IMR-90 (cell line): ENCODE measurements around the gene NELL1. TPM values are rescaled to one million over a fixed set of nuclear protein-coding genes. Genes with fewer than 3 reads are reported as not detected.

Source experiments
- ATAC-seq: fragments of 200-7000 bp; cut with Tn5 transposase; 2 replicates; pipeline ENCODE4 v1.9.1; 2020; ENCODE audit warnings: low read depth, mild to moderate bottlenecking, moderate library complexity
- BruUV-seq: library from RNA; stranded (reverse); fragments of 400-500 nt; replicated peaks from 2 replicates; lab custom pipeline; 2021; lab: Mats Ljungman, UMichigan
- CTCF ChIA-PET: fragments of 300-600 bp; formaldehyde crosslinking; extraction: SDS; loops from one replicate; lab custom pipeline; 2021; ENCODE audit warnings: antibody characterized with exemption; lab: Yijun Ruan, JAX
- POLR2A ChIA-PET: fragments of 300-600 bp; sonication (Branson Sonifier 250); formaldehyde crosslinking; loops from one replicate; lab custom pipeline; 2022; ENCODE audit warnings: antibody characterized with exemption; ENCODE audit not compliant: unreplicated experiment; lab: Charles Lee
- DNase-seq: peaks from one replicate; pipeline ENCODE4 v3.0.0; 2013
- H2AFZ ChIP-seq: replicated peaks from 2 replicates; pipeline ENCODE3; 2013; ENCODE audit warnings: low read length, mild to moderate bottlenecking; ENCODE audit not compliant: poor library complexity
- H2AK5ac ChIP-seq: 2 replicates; pipeline ENCODE4 v1.6.1; 2013; ENCODE audit warnings: low read depth, low read length, inconsistent platforms
- H2AK9ac ChIP-seq: replicated peaks from 2 replicates; pipeline ENCODE3; 2013; ENCODE audit warnings: mild to moderate bottlenecking, low read depth, low read length, moderate library complexity; ENCODE audit not compliant: poor library complexity
- H2BK120ac ChIP-seq: 2 replicates; pipeline ENCODE4 v1.6.1; 2013; ENCODE audit warnings: low read depth, low read length, inconsistent platforms
- H2BK15ac ChIP-seq: 3 replicates; pipeline ENCODE4 v1.6.1; 2013; ENCODE audit warnings: low read depth, low read length, inconsistent platforms
- H2BK20ac ChIP-seq: 2 replicates; pipeline ENCODE4 v1.6.1; 2013; ENCODE audit warnings: low read depth, mild to moderate bottlenecking, inconsistent platforms, low read length, moderate library complexity
- H2BK5ac ChIP-seq: 2 replicates; pipeline ENCODE4 v1.6.1; 2013; ENCODE audit warnings: mild to moderate bottlenecking, low read depth, low read length, inconsistent platforms; ENCODE audit not compliant: poor library complexity, severe bottlenecking
- H3K14ac ChIP-seq: replicated peaks from 2 replicates; pipeline ENCODE4 v1.6.1; 2013; ENCODE audit warnings: low read depth, low read length, inconsistent platforms
- H3K18ac ChIP-seq: 2 replicates; pipeline ENCODE4 v1.6.1; 2013; ENCODE audit warnings: low read depth, low read length, control low read depth
- H3K23ac ChIP-seq: 2 replicates; pipeline ENCODE4 v1.6.1; 2013; ENCODE audit warnings: low read depth, low read length, inconsistent platforms
- H3K27ac ChIP-seq: 2 replicates; pipeline ENCODE4 v1.5.1; 2013; ENCODE audit warnings: mild to moderate bottlenecking, control low read depth, low read length; ENCODE audit not compliant: insufficient read depth
- H3K27me3 ChIP-seq: 2 replicates; pipeline ENCODE4 v1.6.1; 2013; ENCODE audit warnings: low read length; ENCODE audit not compliant: control insufficient read depth, insufficient read depth
- H3K36me3 ChIP-seq: 2 replicates; pipeline ENCODE4 v1.6.1; 2013; ENCODE audit warnings: low read length, mixed read lengths; ENCODE audit not compliant: control insufficient read depth, insufficient read depth
- H3K4ac ChIP-seq: 2 replicates; pipeline ENCODE4 v1.6.1; 2013; ENCODE audit warnings: low read depth, low read length, inconsistent platforms
- H3K4me1 ChIP-seq: 2 replicates; pipeline ENCODE4 v1.6.1; 2013; ENCODE audit warnings: low read length, mixed read lengths; ENCODE audit not compliant: control insufficient read depth, insufficient read depth
- H3K4me2 ChIP-seq: 2 replicates; pipeline ENCODE4 v1.6.1; 2013; ENCODE audit warnings: low read depth, mild to moderate bottlenecking, control low read depth, low read length, moderate library complexity
- H3K4me3 ChIP-seq: 2 replicates; pipeline ENCODE4 v1.5.1; 2013; ENCODE audit warnings: low read depth, mild to moderate bottlenecking, control low read depth, low read length, moderate library complexity; ENCODE audit not compliant: insufficient read depth
- H3K56ac ChIP-seq: 2 replicates; pipeline ENCODE4 v1.6.1; 2013; ENCODE audit warnings: low read length, inconsistent platforms; ENCODE audit not compliant: insufficient read depth; ENCODE audit errors: extremely low read depth
- H3K79me1 ChIP-seq, 2 experiments: 2 replicates each; pipeline ENCODE4 v1.6.1; 2013; ENCODE audit warnings: low read length in 2 of 2, inconsistent platforms in 1 of 2, low read depth in 1 of 2
- H3K9ac ChIP-seq: 2 replicates; pipeline ENCODE4 v1.6.1; 2013; ENCODE audit warnings: low read depth, low read length, control low read depth
- H3K9me1 ChIP-seq: 2 replicates; pipeline ENCODE4 v1.6.1; 2013; ENCODE audit warnings: low read length, inconsistent platforms; ENCODE audit not compliant: insufficient read depth
- H3K9me3 ChIP-seq: 2 replicates; pipeline ENCODE4 v1.6.1; 2013; ENCODE audit warnings: low read length; ENCODE audit not compliant: control insufficient read depth, insufficient read depth
- H4K20me1 ChIP-seq: 2 replicates; pipeline ENCODE4 v1.6.1; 2013; ENCODE audit warnings: low read length, inconsistent platforms; ENCODE audit not compliant: insufficient read depth
- H4K5ac ChIP-seq: 2 replicates; pipeline ENCODE4 v1.6.1; 2013; ENCODE audit warnings: mild to moderate bottlenecking, low read depth, low read length, control low read depth
- H4K8ac ChIP-seq, 2 experiments: 2 replicates each; pipeline ENCODE4 v1.6.1; 2013; ENCODE audit warnings: low read depth in 2 of 2, low read length in 2 of 2, control low read depth in 1 of 2, inconsistent platforms in 1 of 2
- H4K91ac ChIP-seq: 2 replicates; pipeline ENCODE4 v1.6.1; 2013; ENCODE audit warnings: low read depth, low read length, inconsistent platforms; ENCODE audit not compliant: insufficient read depth
- BHLHE40 ChIP-seq: fragments of 150-350 bp; IDR thresholded peaks from 2 replicates; pipeline ENCODE4 v1.6.1; 2016; ENCODE audit warnings: mild to moderate bottlenecking, low read depth, low read length
- CHD1 ChIP-seq: IDR thresholded peaks from 2 replicates; pipeline ENCODE4 v1.6.1; 2012; ENCODE audit warnings: low read depth, low read length, improper control_type of control experiment
- CTCF ChIP-seq: conservative IDR thresholded peaks from 2 replicates; pipeline ENCODE4 v1.5.1; 2012; ENCODE audit warnings: mild to moderate bottlenecking, low read depth, low read length, improper control_type of control experiment
- FOS ChIP-seq: fragments of 150-350 bp; IDR thresholded peaks from 2 replicates; pipeline ENCODE4 v1.6.1; 2016; ENCODE audit warnings: low read depth, low read length
- MAFK ChIP-seq: IDR thresholded peaks from 2 replicates; pipeline ENCODE4 v1.6.1; 2012; ENCODE audit warnings: low read depth, low read length, improper control_type of control experiment
- MAZ ChIP-seq: IDR thresholded peaks from 2 replicates; pipeline ENCODE4 v1.6.1; 2012; ENCODE audit warnings: low read depth, mild to moderate bottlenecking, low read length, improper control_type of control experiment, moderate library complexity, borderline replicate concordance
- NFE2L2 ChIP-seq: fragments of 150-350 bp; IDR thresholded peaks from 2 replicates; pipeline ENCODE4 v1.6.1; 2016; ENCODE audit warnings: low read depth, mild to moderate bottlenecking, low read length
- RAD21 ChIP-seq: IDR thresholded peaks from 2 replicates; pipeline ENCODE4 v1.6.1; 2012; ENCODE audit warnings: low read length, improper control_type of control experiment
- RCOR1 ChIP-seq: IDR thresholded peaks from 2 replicates; pipeline ENCODE4 v1.6.1; 2012; ENCODE audit warnings: mild to moderate bottlenecking, low read length, improper control_type of control experiment; ENCODE audit not compliant: insufficient replicate concordance
- RFX5 ChIP-seq: IDR thresholded peaks from 2 replicates; pipeline ENCODE4 v1.8.0; 2012; ENCODE audit warnings: low read depth, mild to moderate bottlenecking, low read length, moderate library complexity
- SMC3 ChIP-seq: fragments of 150-350 bp; IDR thresholded peaks from 2 replicates; pipeline ENCODE4 v1.6.1; 2016; ENCODE audit warnings: low read depth, mild to moderate bottlenecking, antibody characterized with exemption, low read length, moderate library complexity
- USF2 ChIP-seq: fragments of 150-350 bp; IDR thresholded peaks from 2 replicates; pipeline ENCODE4 v1.6.1; 2017; ENCODE audit warnings: mild to moderate bottlenecking, antibody characterized with exemption, low read length, low read depth
- WGBS, 2 experiments: methylation state at CpG; one replicate each; pipeline versions ENCODE4 v1.1.5 to v1.1.7; 2013; ENCODE audit warnings: missing lambda C conversion rate in 2 of 2; ENCODE audit not compliant: insufficient read length in 1 of 2; ENCODE audit errors: extremely low coverage in 2 of 2; 5-methylcytosine and 5-hydroxymethylcytosine counted together
- dilution Hi-C: fragments of 300-500 bp; cut with HindIII; formaldehyde crosslinking; loops from one replicate; pipeline ENCODE4 v1.14.3; 2018; ENCODE audit warnings: low sequenced_read_pairs; ENCODE audit not compliant: unreplicated experiment
- in situ Hi-C: fragments of 300-500 bp; cut with MboI; formaldehyde crosslinking; loops from 3 replicates; pipeline ENCODE4 v1.14.3; 2019; ENCODE audit warnings: low sequenced_read_pairs, inconsistent platforms, mixed read lengths
- intact Hi-C: fragments of 100-400 bp; cut with micrococcal nuclease; formaldehyde crosslinking; loops from 2 replicates; pipeline ENCODE4 v1.10.0; 2022
- polyA plus RNA-seq, 3 experiments: library from polyadenylated mRNA; depleted of rRNA; stranded (reverse); fragments of >200 nt; gene quantifications; 2 replicates each; pipeline ENCODE4 v1.2.3, GENCODE V29; 2012; ENCODE audit warnings: low replicate concordance in 1 of 3
- total RNA-seq: library from RNA; depleted of rRNA; stranded (reverse); fragments of >200 nt; gene quantifications from 2 replicates; pipeline ENCODE4 v1.2.3, GENCODE V29; 2012

NELL1 gene
- total and polyA plus RNA-seq, 2 of the 4 experiments (the other 2 are of a cell fraction), result not detected

GRCh38 chr11:21066030-21066429, 396.6 kb downstream of the NELL1 start:
- no peak overlapping the region for H3K27ac ChIP-seq
- intact Hi-C loops (no loop called here), dilution Hi-C loops (no loop called here), in situ Hi-C loops (no loop called here)
- POLR2A ChIA-PET, result no interaction called here
- no peak for ATAC-seq
- TF ChIP-seq NFE2L2 (no peak), SMC3 (no peak), RCOR1 (no peak), BHLHE40 (no peak), MAZ (no peak), FOS (no peak), RFX5 (no peak), USF2 (no peak), RAD21 (no peak), CHD1 (no peak), MAFK (no peak), CTCF (no peak)
- no peak overlapping the region for H3K56ac ChIP-seq
- no peak overlapping the region for H3K18ac ChIP-seq
- no peak overlapping the region for H3K9ac ChIP-seq
- no peak overlapping the region for H4K91ac ChIP-seq
- WGBS, 2 experiments, result no CpG with 5 or more reads among the region's 2 CpGs
- H3K9me1 ChIP-seq, result no peaks in the 10 kb centered on the region
- H4K5ac ChIP-seq, result no peak overlapping the region
- H4K8ac ChIP-seq, result no peak overlapping the region
- H3K23ac ChIP-seq, result no peak overlapping the region
- no peak overlapping the region for H2BK120ac ChIP-seq
- no peaks in the 10 kb centered on the region for H3K4me1 ChIP-seq
- no TSS peak for BruUV-seq
- CTCF ChIA-PET, result no interaction called here
- H2AFZ ChIP-seq, result no peak overlapping the region
- peaks cover 4% of the 10 kb centered on the region; the same call in 1 of the 2 replicates for H3K9me3 ChIP-seq
- DNase-seq, result no peak
- H3K4ac ChIP-seq, result no peak overlapping the region
- no peaks in the 10 kb centered on the region for H3K79me1 ChIP-seq
- H3K14ac ChIP-seq, result no peak overlapping the region
- H3K4me2 ChIP-seq, result no peak overlapping the region
- no peak overlapping the region for H2AK5ac ChIP-seq
- H2BK15ac ChIP-seq, result no peak overlapping the region
- H4K20me1 ChIP-seq, result no peaks in the 10 kb centered on the region
- no peak overlapping the region for H2BK5ac ChIP-seq
- no peaks in the 10 kb centered on the region for H3K27me3 ChIP-seq
- H3K36me3 ChIP-seq, result no peaks in the 10 kb centered on the region
- H2BK20ac ChIP-seq, result no peak overlapping the region
- H2AK9ac ChIP-seq, result no peak overlapping the region
- no peak overlapping the region for H3K4me3 ChIP-seq
